ENCODE data around the gene CCNY.

- TF ChIP-seq CTCF (IDR thresholded peaks at IDR 0.05) (no peak), EZH2 (IDR thresholded peaks at IDR 0.05; ENCODE audit: borderline replicate concordance, insufficient read depth, low read depth, low read length, poor library complexity, severe bottlenecking) (no peak)
Measured at GRCh38 chr10:35564341-35564968, 228.1 kb downstream of the CCNY start.
